PC-3 (cell line): ENCODE measurements around the gene C1orf198. TPM values are rescaled to one million over a fixed set of nuclear protein-coding genes. Genes with fewer than 3 reads are reported as not detected.

ENCODE experiments used
- ATAC-seq: fragments of 200-7000 bp; cut with Tn5 transposase; 2 replicates; pipeline ENCODE4 v1.9.1; 2020; ENCODE audit warnings: mild to moderate bottlenecking, moderate library complexity
- BruUV-seq: library from RNA; stranded (reverse); fragments of 400-500 nt; replicated peaks from 2 replicates; lab custom pipeline; 2021; lab: Mats Ljungman, UMichigan
- CTCF ChIA-PET: fragments of 300-600 bp; sonication (Branson Sonifier 250); formaldehyde crosslinking; loops from one replicate; lab custom pipeline; 2022; ENCODE audit warnings: antibody characterized with exemption; lab: Charles Lee
- POLR2A ChIA-PET: fragments of 300-600 bp; sonication (Branson Sonifier 250); formaldehyde crosslinking; loops from one replicate; lab custom pipeline; 2022; ENCODE audit warnings: antibody characterized with exemption; ENCODE audit not compliant: unreplicated experiment; lab: Charles Lee
- DNase-seq: peaks from one replicate; pipeline ENCODE4 v3.0.0-alpha.2; 2015
- H2AFZ ChIP-seq: fragments of 300-600 bp; sonication (generic); 2 replicates; pipeline ENCODE4 v1.6.0; 2016; ENCODE audit warnings: antibody characterized with exemption, low read length
- H3F3A ChIP-seq: fragments of 300-600 bp; sonication (generic); one replicate; pipeline ENCODE4 v1.6.0; 2017; ENCODE audit warnings: antibody characterized with exemption, low read length, control low read depth, mild to moderate bottlenecking; ENCODE audit not compliant: unreplicated experiment
- H3K27ac ChIP-seq: fragments of 300-600 bp; sonication (generic); 2 replicates; pipeline ENCODE4 v1.5.1; 2016; ENCODE audit warnings: mild to moderate bottlenecking, low read length
- H3K27me3 ChIP-seq: fragments of 300-600 bp; sonication (generic); 2 replicates; pipeline ENCODE4 v1.6.1; 2016; ENCODE audit warnings: low read length, mixed read lengths
- H3K36me3 ChIP-seq: fragments of 300-600 bp; sonication (generic); 2 replicates; pipeline ENCODE4 v1.6.1; 2016; ENCODE audit warnings: low read depth, mixed run types, low read length, mixed read lengths
- H3K4me1 ChIP-seq: fragments of 300-600 bp; sonication (generic); 2 replicates; pipeline ENCODE4 v1.5.1; 2016; ENCODE audit warnings: low read length; ENCODE audit not compliant: insufficient read depth
- H3K4me2 ChIP-seq: fragments of 300-600 bp; sonication (generic); 2 replicates; pipeline ENCODE4 v1.6.0; 2016; ENCODE audit warnings: low read length
- H3K4me3 ChIP-seq: fragments of 300-600 bp; sonication (generic); 2 replicates; pipeline ENCODE4 v1.5.1; 2016; ENCODE audit warnings: mild to moderate bottlenecking, low read length, mixed read lengths
- H3K79me2 ChIP-seq: fragments of 300-600 bp; sonication (generic); 2 replicates; pipeline ENCODE4 v1.6.1; 2017; ENCODE audit warnings: low read length, mixed read lengths
- H3K9ac ChIP-seq: fragments of 300-600 bp; sonication (generic); 2 replicates; pipeline ENCODE4 v1.6.0; 2016; ENCODE audit warnings: mild to moderate bottlenecking, low read length
- H3K9me2 ChIP-seq: fragments of 300-600 bp; sonication (generic); replicated peaks from 2 replicates; pipeline ENCODE4 v1.6.1; 2016; ENCODE audit warnings: mixed run types, low read length, mixed read lengths
- H3K9me3 ChIP-seq: fragments of 300-600 bp; sonication (generic); 2 replicates; pipeline ENCODE4 v1.6.1; 2016; ENCODE audit warnings: low read length, mixed read lengths
- H4K20me1 ChIP-seq: fragments of 300-600 bp; sonication (generic); 2 replicates; pipeline ENCODE4 v1.6.1; 2016; ENCODE audit warnings: low read length, mixed read lengths
- EZH2 ChIP-seq: fragments of 300-600 bp; sonication (generic); IDR thresholded peaks from one replicate; pipeline ENCODE4 v1.6.1; 2017; ENCODE audit warnings: antibody characterized with exemption, mild to moderate bottlenecking, low read length; ENCODE audit not compliant: unreplicated experiment
- EZH2phosphoT487 ChIP-seq: fragments of 300-600 bp; sonication (generic); IDR thresholded peaks from 2 replicates; pipeline ENCODE4 v1.6.1; 2018; ENCODE audit warnings: mild to moderate bottlenecking, antibody characterized with exemption, low read length, borderline replicate concordance
- intact Hi-C: fragments of 100-400 bp; cut with micrococcal nuclease; formaldehyde crosslinking; loops from 2 replicates; pipeline ENCODE4 v1.9.0; 2023
- total RNA-seq: library from RNA; depleted of rRNA; stranded (reverse); fragments of >200 nt; gene quantifications from 2 replicates; pipeline ENCODE4 v1.2.3, GENCODE V29; 2014
- TF ChIP-seq, protein P1 (sequence below): fragments of 300-600 bp; sonication (generic); conservative IDR thresholded peaks from 2 replicates; pipeline ENCODE4 v1.5.1; 2017; ENCODE audit warnings: antibody characterized with exemption, low read depth, mild to moderate bottlenecking, low read length

The C1orf198 gene
- total RNA-seq, 1 experiment from 2014 or later, result 24.8 TPM

DNA sequence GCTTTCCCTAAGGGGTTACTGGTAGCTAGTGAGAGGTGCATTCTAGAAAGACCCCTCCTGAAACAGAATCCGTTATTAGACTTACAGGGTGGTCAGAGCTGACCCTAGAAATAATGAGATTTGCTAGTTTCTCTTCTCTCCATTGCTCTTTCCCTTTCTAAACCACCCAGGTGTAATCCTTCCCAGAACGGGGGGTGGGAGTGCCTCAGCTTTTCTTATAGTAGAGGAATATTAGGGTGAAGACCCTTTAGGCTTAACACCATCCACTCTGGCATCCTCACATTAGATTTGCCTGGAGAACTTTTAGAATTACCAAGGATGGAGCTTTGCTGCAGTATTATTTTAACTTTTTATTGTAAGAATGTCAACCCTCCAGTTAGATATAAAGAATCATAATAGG lies 71.7 kb downstream of the C1orf198 start:
- Histone ChIP-seq H3K4me1 (no peaks in the 10 kb centered on the region), H4K20me1 (no peaks in the 10 kb centered on the region), H3K36me3 (no peaks in the 10 kb centered on the region), H3K4me3 (no peak overlapping the region), H3K27ac (no peak overlapping the region), H3K79me2 (no peaks in the 10 kb centered on the region), H2AFZ (no peak overlapping the region), H3K27me3 (peaks cover 13% of the 10 kb centered on the region), H3K9me2 (no peaks in the 10 kb centered on the region), H3K9ac (no peak overlapping the region), H3K9me3 (no peaks in the 10 kb centered on the region), H3F3A (no peaks in the 10 kb centered on the region), H3K4me2 (no peak overlapping the region)
- intact Hi-C loops, result loop anchor here (10.0 kb wide), 1 partner anchor 288 kb away; no protein-coding TSS in a partner anchor
- BruUV-seq, result no TSS peak
- no peak for ATAC-seq
- no peak for DNase-seq
- ChIA-PET CTCF (no interaction called here), POLR2A (interaction anchor here (0.6 kb wide), 1 partner anchor 13 kb away, joined by 3 read pairs; no protein-coding TSS in a partner anchor)
- TF ChIP-seq EZH2 (no peak), EZH2phosphoT487 (no peak)
- TF ChIP-seq, protein P1, sequence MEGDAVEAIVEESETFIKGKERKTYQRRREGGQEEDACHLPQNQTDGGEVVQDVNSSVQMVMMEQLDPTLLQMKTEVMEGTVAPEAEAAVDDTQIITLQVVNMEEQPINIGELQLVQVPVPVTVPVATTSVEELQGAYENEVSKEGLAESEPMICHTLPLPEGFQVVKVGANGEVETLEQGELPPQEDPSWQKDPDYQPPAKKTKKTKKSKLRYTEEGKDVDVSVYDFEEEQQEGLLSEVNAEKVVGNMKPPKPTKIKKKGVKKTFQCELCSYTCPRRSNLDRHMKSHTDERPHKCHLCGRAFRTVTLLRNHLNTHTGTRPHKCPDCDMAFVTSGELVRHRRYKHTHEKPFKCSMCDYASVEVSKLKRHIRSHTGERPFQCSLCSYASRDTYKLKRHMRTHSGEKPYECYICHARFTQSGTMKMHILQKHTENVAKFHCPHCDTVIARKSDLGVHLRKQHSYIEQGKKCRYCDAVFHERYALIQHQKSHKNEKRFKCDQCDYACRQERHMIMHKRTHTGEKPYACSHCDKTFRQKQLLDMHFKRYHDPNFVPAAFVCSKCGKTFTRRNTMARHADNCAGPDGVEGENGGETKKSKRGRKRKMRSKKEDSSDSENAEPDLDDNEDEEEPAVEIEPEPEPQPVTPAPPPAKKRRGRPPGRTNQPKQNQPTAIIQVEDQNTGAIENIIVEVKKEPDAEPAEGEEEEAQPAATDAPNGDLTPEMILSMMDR, result no peak

DNA sequence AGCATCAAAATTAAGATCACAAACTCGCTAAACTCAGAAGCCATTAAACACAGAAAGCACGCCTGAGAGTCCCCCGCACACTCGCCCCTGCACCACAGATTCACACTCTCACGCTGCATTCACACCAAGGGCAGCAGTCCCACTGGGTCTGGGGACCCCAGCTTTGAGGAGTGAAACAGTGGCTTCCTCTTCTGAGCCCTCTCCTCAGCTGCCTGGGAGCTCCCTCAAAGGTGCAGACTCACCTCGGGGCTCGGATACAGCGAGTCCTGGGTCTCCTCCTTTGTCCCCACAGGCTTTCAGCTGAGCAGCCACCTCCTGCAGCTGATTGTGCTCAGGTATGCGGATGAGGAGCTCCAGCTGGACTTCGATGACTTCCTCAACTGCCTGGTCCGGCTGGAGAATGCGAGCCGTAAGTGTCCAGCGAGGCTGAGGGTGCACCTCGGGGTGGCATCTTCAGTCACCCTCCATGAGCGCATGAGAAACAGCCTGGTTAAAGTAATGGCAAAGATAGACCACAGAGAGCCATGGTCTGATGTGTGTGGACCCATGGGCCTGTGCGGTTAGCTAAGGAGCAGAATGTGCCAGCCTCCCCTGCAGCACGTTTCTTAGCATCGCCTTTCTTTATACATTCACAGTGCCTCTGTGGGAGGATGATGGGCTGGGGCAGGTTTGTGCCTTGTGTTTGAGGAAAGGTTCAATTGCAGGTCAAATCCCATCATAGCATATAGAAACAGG lies 73.3 kb downstream of the C1orf198 start:
- ChIA-PET CTCF (no interaction called here), POLR2A (no interaction called here)
- no peak for ATAC-seq

More for the DNA sequence above, 73.3 kb downstream of the C1orf198 start:
- H3K27me3 ChIP-seq, result peaks cover 14% of the 10 kb centered on the region
- no peak overlapping the region for H3K9ac ChIP-seq
- no peak overlapping the region for H3K4me3 ChIP-seq
- H3K4me2 ChIP-seq, result no peak overlapping the region
- no peaks in the 10 kb centered on the region for H4K20me1 ChIP-seq
- H3K9me2 ChIP-seq, result no peaks in the 10 kb centered on the region
- H3F3A ChIP-seq, result no peaks in the 10 kb centered on the region
- TF ChIP-seq EZH2phosphoT487 (no peak), EZH2 (no peak)
- TF ChIP-seq, protein P1, result no peak
- no TSS peak for BruUV-seq
- H3K36me3 ChIP-seq, result no peaks in the 10 kb centered on the region
- intact Hi-C loops, result loop anchor here (10.0 kb wide), 1 partner anchor 290 kb away; no protein-coding TSS in a partner anchor
- no peaks in the 10 kb centered on the region for H3K4me1 ChIP-seq
- H3K9me3 ChIP-seq, result no peaks in the 10 kb centered on the region
- H3K27ac ChIP-seq, result no peak overlapping the region
- H2AFZ ChIP-seq, result no peak overlapping the region
- no peaks in the 10 kb centered on the region for H3K79me2 ChIP-seq
- no peak for DNase-seq
